ENCODE results near the gene IFIT1. TPM values are rescaled to one million over a fixed set of nuclear protein-coding genes. Genes with fewer than 3 reads are reported as not detected.

Gene IFIT1
- total and polyA plus RNA-seq, 2 donors (not counting 3 experiments of a cell fraction or from before 2014, with no cell fraction given), result 0.51 to 0.75 TPM

- Histone ChIP-seq H3K9me1 (replicated peaks; ENCODE audit: control insufficient read depth, extremely low read depth, insufficient read depth, low read length) (no peaks in the 10 kb centered on the region), H3K9ac (replicated peaks; ENCODE audit: extremely low read depth, insufficient read depth, low read length) (no peak overlapping the region), H3K4me2 (ENCODE audit: insufficient read depth, low read length) (no peak overlapping the region), H2AFZ (ENCODE audit: low read depth, low read length) (no peak overlapping the region), H3K4me1 (ENCODE audit: control insufficient read depth, extremely low read depth, insufficient read depth, low read length) (peaks cover 4% of the 10 kb centered on the region), H4K20me1 (replicated peaks; ENCODE audit: control insufficient read depth, extremely low read depth, insufficient read depth, low read length) (no peaks in the 10 kb centered on the region), H3K79me2 (ENCODE audit: control insufficient read depth, insufficient read depth, low read length) (no peaks in the 10 kb centered on the region), H3K4me3 (replicated peaks in 1 of 3; ENCODE audit: insufficient read depth in 1 of 3, low read depth in 1 of 3, low read length in 3 of 3) (no peak overlapping the region), H3K27ac (ENCODE audit: insufficient read depth, low read depth, low read length) (no peak overlapping the region), H3K27me3 (ENCODE audit: control insufficient read depth in 2 of 2, insufficient read depth in 2 of 2, low read length in 2 of 2) (no peaks in the 10 kb centered on the region), H3K9me3 (replicated peaks; ENCODE audit: control insufficient read depth, insufficient read depth, low read length) (no peaks in the 10 kb centered on the region), H3K36me3 (ENCODE audit: control insufficient read depth in 2 of 2, extremely low read depth in 1 of 2, insufficient read depth in 2 of 2, low read length in 2 of 2) (no peaks in the 10 kb centered on the region)
- CTCF ChIA-PET, result no interaction called here
- TF ChIP-seq JUN (IDR thresholded peaks at IDR 0.05; ENCODE audit: borderline replicate concordance, insufficient read depth, insufficient read length, low read depth), result no peak
- TF ChIP-seq MYC (IDR thresholded peaks at IDR 0.05; ENCODE audit: low read depth, low read length), result no peak
- no peak for TF ChIP-seq FOS (IDR thresholded peaks at IDR 0.05; ENCODE audit: borderline replicate concordance, insufficient read depth, low read length)
- no peak for TF ChIP-seq EZH2 (IDR thresholded peaks at IDR 0.05; ENCODE audit: borderline replicate concordance, low read depth, low read length, severe bottlenecking)
- TF ChIP-seq GATA2 (IDR thresholded peaks at IDR 0.05; ENCODE audit: insufficient read depth, insufficient read length, low read depth, low read length), result no peak
- no peak for TF ChIP-seq CTCF (IDR thresholded peaks at IDR 0.05; ENCODE audit: extremely low read depth in 1 of 2, insufficient read depth in 1 of 2, low read depth in 1 of 2, low read length in 2 of 2)
- no peak for TF ChIP-seq MAX (IDR thresholded peaks at IDR 0.05; ENCODE audit: insufficient read depth, insufficient read length)
- no peak for TF ChIP-seq POLR2AphosphoS5 (IDR thresholded peaks at IDR 0.05; ENCODE audit: insufficient read depth, low read depth, low read length)
- TF ChIP-seq POLR2A (IDR thresholded peaks at IDR 0.05; ENCODE audit: low read depth, low read length), result no peak
- no TSS peak for BruUV-seq (replicated peaks)
- DNase-seq (ENCODE audit: low read depth, low spot score) (no peak), FAIRE-seq (no peak)
- dilution Hi-C loops (cut with MboI; ENCODE audit: extremely low pct_ligation_motif_present, low sequenced_read_pairs), result no loop called here
- intact Hi-C loops (cut with micrococcal nuclease), result no loop called here
- POLR2A ChIA-PET, result no interaction called here
Observed at GRCh38 chr10:89438525-89438924, 46.1 kb downstream of the IFIT1 start.

Data from endothelial cell of umbilical vein (primary cell).